Neural cell (in vitro differentiated cells): ENCODE measurements around the gene UBASH3B. TPM values are rescaled to one million over a fixed set of nuclear protein-coding genes. Genes with fewer than 3 reads are reported as not detected.

ENCODE experiments used
- H2AFZ ChIP-seq: fragments of 200-600, 300-800 bp; sonication (generic), shearing (Covaris generic); 2 replicates; pipeline ENCODE4 v1.6.0; 2014; ENCODE audit warnings: low read depth, mild to moderate bottlenecking, antibody characterized with exemption, low read length, moderate library complexity
- H3F3A ChIP-seq: fragments of 200-600 bp; shearing (Covaris generic); 2 replicates; pipeline ENCODE4 v1.6.1; 2016; ENCODE audit warnings: mild to moderate bottlenecking, moderate library complexity, mixed read lengths, antibody characterized with exemption, low read length; ENCODE audit not compliant: insufficient read depth, poor library complexity, severe bottlenecking
- H3K27ac ChIP-seq: fragments of 200-600, 300-800 bp; sonication (generic), shearing (Covaris generic); 2 replicates; pipeline ENCODE4 v1.5.1; 2014; ENCODE audit warnings: mild to moderate bottlenecking, low read length, moderate library complexity
- H3K27me3 ChIP-seq: fragments of 300-800, 200-600 bp; sonication (generic), shearing (Covaris generic); 2 replicates; pipeline ENCODE4 v1.6.0; 2014; ENCODE audit warnings: mild to moderate bottlenecking, low read depth, low read length, moderate library complexity; ENCODE audit not compliant: insufficient read depth
- H3K36me3 ChIP-seq: fragments of 300-800, 200-600 bp; sonication (generic), shearing (Covaris generic); 2 replicates; pipeline ENCODE4 v1.5.1; 2014; ENCODE audit warnings: mild to moderate bottlenecking, antibody characterized with exemption, low read length, moderate library complexity; ENCODE audit not compliant: insufficient read depth
- H3K4me2 ChIP-seq: fragments of 300-800, 200-600 bp; sonication (generic), shearing (Covaris generic); 2 replicates; pipeline ENCODE4 v1.6.0; 2014; ENCODE audit warnings: mild to moderate bottlenecking, low read length
- H3K4me3 ChIP-seq: fragments of 300-800, 200-600 bp; sonication (generic), shearing (Covaris generic); 2 replicates; pipeline ENCODE4 v1.5.1; 2014; ENCODE audit warnings: mild to moderate bottlenecking, low read length, moderate library complexity
- H3K79me2 ChIP-seq: fragments of 200-600 bp; shearing (Covaris generic); replicated peaks from 2 replicates; pipeline ENCODE4 v1.6.0; 2014; ENCODE audit warnings: mild to moderate bottlenecking, low read length, moderate library complexity; ENCODE audit not compliant: insufficient read depth
- H3K9ac ChIP-seq: fragments of 300-800, 200-600 bp; sonication (generic), shearing (Covaris generic); 2 replicates; pipeline ENCODE4 v1.6.1; 2016; ENCODE audit warnings: mild to moderate bottlenecking, low read length, mixed read lengths
- H3K9me2 ChIP-seq: fragments of 200-600 bp; shearing (Covaris generic); 2 replicates; pipeline ENCODE4 v1.6.1; 2016; ENCODE audit warnings: mild to moderate bottlenecking, low read length, mixed read lengths; ENCODE audit not compliant: insufficient read depth
- H3K9me3 ChIP-seq: fragments of 200-600, 300-800 bp; sonication (generic), shearing (Covaris generic); 2 replicates; pipeline ENCODE4 v1.6.1; 2016; ENCODE audit warnings: mild to moderate bottlenecking, mixed run types, low read length, moderate library complexity, mixed read lengths
- H4K20me1 ChIP-seq: fragments of 200-600 bp; shearing (Covaris generic); 2 replicates; pipeline ENCODE4 v1.6.1; 2016; ENCODE audit warnings: mild to moderate bottlenecking, mixed run types; ENCODE audit not compliant: insufficient read depth
- EP300 ChIP-seq: fragments of 450-650 bp; conservative IDR thresholded peaks from 2 replicates; pipeline ENCODE4 v1.6.1; 2014; ENCODE audit warnings: antibody characterized with exemption, mild to moderate bottlenecking, moderate library complexity; ENCODE audit not compliant: poor library complexity, severe bottlenecking
- EZH2 ChIP-seq: fragments of 200-600, 300-800 bp; shearing (Covaris generic), sonication (generic); IDR thresholded peaks from 2 replicates; pipeline ENCODE4 v1.6.1; 2014; ENCODE audit warnings: antibody characterized with exemption, low read length, borderline replicate concordance, mild to moderate bottlenecking; ENCODE audit not compliant: insufficient read depth, poor library complexity, severe bottlenecking
- MXI1 ChIP-seq: fragments of 450-650 bp; conservative IDR thresholded peaks from 2 replicates; pipeline ENCODE4 v1.6.1; 2014; ENCODE audit warnings: antibody characterized with exemption, mild to moderate bottlenecking; ENCODE audit not compliant: poor library complexity, severe bottlenecking
- POLR2AphosphoS5 ChIP-seq: IDR thresholded peaks from 2 replicates; pipeline ENCODE4 v1.6.1; 2012
- RAD21 ChIP-seq: fragments of 450-650 bp; conservative IDR thresholded peaks from 2 replicates; pipeline ENCODE4 v1.6.1; 2014; ENCODE audit warnings: antibody characterized with exemption, mild to moderate bottlenecking, moderate library complexity
- REST ChIP-seq: IDR thresholded peaks from 2 replicates; pipeline ENCODE4 v1.6.1; 2012; ENCODE audit warnings: borderline replicate concordance
- SMC3 ChIP-seq: fragments of 450-650 bp; conservative IDR thresholded peaks from 2 replicates; pipeline ENCODE4 v1.6.1; 2014; ENCODE audit warnings: antibody characterized with exemption, mild to moderate bottlenecking, moderate library complexity; ENCODE audit not compliant: poor library complexity
- TAF1 ChIP-seq: IDR thresholded peaks from 2 replicates; pipeline ENCODE4 v1.6.1; 2012; ENCODE audit warnings: low read depth
- polyA plus RNA-seq: library from polyadenylated mRNA; depleted of rRNA; stranded (reverse); fragments of >200 nt; gene quantifications from 2 replicates; pipeline ENCODE4 v1.2.3, GENCODE V29; 2014
- TF ChIP-seq, protein P1 (sequence below): fragments of 450-650 bp; IDR thresholded peaks from 2 replicates; pipeline ENCODE4 v1.5.1; 2014; ENCODE audit warnings: antibody characterized with exemption, mild to moderate bottlenecking, moderate library complexity; ENCODE audit not compliant: poor library complexity, severe bottlenecking

UBASH3B gene
- polyA plus RNA-seq, 1 donor from 2014 or later = 4.2 TPM

GRCh38 chr11:122816761-122817520 is 161.4 kb downstream of the UBASH3B start:
- Histone ChIP-seq H3K79me2 (no peaks in the 10 kb centered on the region), H3K9me2 (no peaks in the 10 kb centered on the region), H3K9me3 (no peaks in the 10 kb centered on the region), H2AFZ (no peak overlapping the region), H3K9ac (no peak overlapping the region), H3K4me3 (no peak overlapping the region), H4K20me1 (no peaks in the 10 kb centered on the region), H3F3A (no peaks in the 10 kb centered on the region), H3K27ac (no peak overlapping the region), H3K4me2 (no peak overlapping the region), H3K36me3 (no peaks in the 10 kb centered on the region), H3K27me3 (no peaks in the 10 kb centered on the region)
- TF ChIP-seq, protein P1, sequence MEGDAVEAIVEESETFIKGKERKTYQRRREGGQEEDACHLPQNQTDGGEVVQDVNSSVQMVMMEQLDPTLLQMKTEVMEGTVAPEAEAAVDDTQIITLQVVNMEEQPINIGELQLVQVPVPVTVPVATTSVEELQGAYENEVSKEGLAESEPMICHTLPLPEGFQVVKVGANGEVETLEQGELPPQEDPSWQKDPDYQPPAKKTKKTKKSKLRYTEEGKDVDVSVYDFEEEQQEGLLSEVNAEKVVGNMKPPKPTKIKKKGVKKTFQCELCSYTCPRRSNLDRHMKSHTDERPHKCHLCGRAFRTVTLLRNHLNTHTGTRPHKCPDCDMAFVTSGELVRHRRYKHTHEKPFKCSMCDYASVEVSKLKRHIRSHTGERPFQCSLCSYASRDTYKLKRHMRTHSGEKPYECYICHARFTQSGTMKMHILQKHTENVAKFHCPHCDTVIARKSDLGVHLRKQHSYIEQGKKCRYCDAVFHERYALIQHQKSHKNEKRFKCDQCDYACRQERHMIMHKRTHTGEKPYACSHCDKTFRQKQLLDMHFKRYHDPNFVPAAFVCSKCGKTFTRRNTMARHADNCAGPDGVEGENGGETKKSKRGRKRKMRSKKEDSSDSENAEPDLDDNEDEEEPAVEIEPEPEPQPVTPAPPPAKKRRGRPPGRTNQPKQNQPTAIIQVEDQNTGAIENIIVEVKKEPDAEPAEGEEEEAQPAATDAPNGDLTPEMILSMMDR = no peak
- TF ChIP-seq POLR2AphosphoS5 (no peak), REST (no peak), SMC3 (no peak), EP300 (no peak), TAF1 (no peak), RAD21 (no peak), MXI1 (no peak), EZH2 (no peak)

DNA sequence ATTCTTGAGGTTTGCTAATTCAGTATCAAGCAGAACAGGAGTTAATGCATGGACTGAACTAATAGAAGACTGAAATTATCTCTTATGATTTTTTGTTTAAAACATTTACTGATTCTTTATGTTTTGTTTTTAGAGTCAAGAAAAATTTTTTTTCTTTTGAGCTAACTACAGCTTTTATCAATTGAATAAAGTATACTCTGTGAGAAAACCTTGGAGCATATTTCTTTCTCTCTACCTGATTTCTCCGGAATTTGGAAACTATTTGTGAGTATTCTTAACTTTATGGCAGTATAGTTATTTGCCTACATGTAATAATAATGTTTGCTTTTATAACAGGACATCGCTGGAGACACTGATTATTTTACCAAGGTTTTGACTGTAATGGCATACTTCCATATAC is 164.6 kb downstream of the UBASH3B start:
- Histone ChIP-seq H3K79me2 (no peaks in the 10 kb centered on the region), H3F3A (no peaks in the 10 kb centered on the region), H3K4me2 (no peak overlapping the region), H3K27ac (no peak overlapping the region), H3K27me3 (no peaks in the 10 kb centered on the region), H3K4me3 (no peak overlapping the region), H4K20me1 (no peaks in the 10 kb centered on the region), H3K9ac (no peak overlapping the region), H3K9me2 (no peaks in the 10 kb centered on the region), H2AFZ (no peak overlapping the region), H3K9me3 (no peaks in the 10 kb centered on the region), H3K36me3 (no peaks in the 10 kb centered on the region)
- TF ChIP-seq EZH2 (no peak), POLR2AphosphoS5 (no peak), EP300 (no peak), SMC3 (no peak), RAD21 (no peak), MXI1 (no peak), TAF1 (no peak), REST (no peak)
- TF ChIP-seq, protein P1 = no peak
